Fibroblast of lung (primary cell): Measurements from ENCODE around the gene CIC. TPM values are rescaled to one million over a fixed set of nuclear protein-coding genes. Genes with fewer than 3 reads are reported as not detected.

ENCODE experiments used
- DNase-seq, 2 donors: peaks; one replicate each; pipeline versions ENCODE4 v3.0.0 to v3.0.0-alpha.2; 2010; ENCODE audit warnings: low read depth in 2 of 2
- H2AFZ ChIP-seq: 2 replicates; pipeline ENCODE4 v1.5.1; 2012; ENCODE audit warnings: low read length, control low read depth, inconsistent platforms
- H3K27ac ChIP-seq: 2 replicates; pipeline ENCODE4 v1.5.1; 2011; ENCODE audit warnings: low read length, control low read depth; ENCODE audit not compliant: insufficient read depth
- H3K27me3 ChIP-seq: 2 replicates; pipeline ENCODE4 v1.5.1; 2011; ENCODE audit warnings: mild to moderate bottlenecking, low read length; ENCODE audit not compliant: control insufficient read depth, insufficient read depth
- H3K36me3 ChIP-seq: 2 replicates; pipeline ENCODE4 v1.5.1; 2011; ENCODE audit warnings: low read length; ENCODE audit not compliant: control insufficient read depth, insufficient read depth
- H3K4me1 ChIP-seq: 2 replicates; pipeline ENCODE4 v1.5.1; 2011; ENCODE audit warnings: low read length; ENCODE audit not compliant: control insufficient read depth, insufficient read depth; ENCODE audit errors: extremely low read depth
- H3K4me2 ChIP-seq: 2 replicates; pipeline ENCODE4 v1.5.1; 2011; ENCODE audit warnings: low read length, control low read depth; ENCODE audit not compliant: insufficient read depth; ENCODE audit errors: extremely low read depth
- H3K4me3 ChIP-seq, 4 experiments: fragments of 200-600 bp in 1 of 4; sonication (generic) in 1 of 4; replicated peaks in 1 of 4; 2 replicates each; pipeline ENCODE4 v1.5.1; 2011 to 2016; ENCODE audit warnings: low read length in 4 of 4, low read depth in 3 of 4, mild to moderate bottlenecking in 3 of 4, control low read depth in 2 of 4, inconsistent platforms in 1 of 4, mixed read lengths in 1 of 4; ENCODE audit not compliant: insufficient read depth in 1 of 4; ENCODE audit errors: control extremely low read depth in 1 of 4
- H3K79me2 ChIP-seq: 2 replicates; pipeline ENCODE4 v1.5.1; 2012; ENCODE audit warnings: mild to moderate bottlenecking, low read length, inconsistent platforms; ENCODE audit not compliant: control insufficient read depth, insufficient read depth
- H3K9ac ChIP-seq: 2 replicates; pipeline ENCODE4 v1.5.1; 2011; ENCODE audit warnings: mild to moderate bottlenecking, low read length, control low read depth; ENCODE audit not compliant: insufficient read depth
- H3K9me3 ChIP-seq: 2 replicates; pipeline ENCODE4 v1.5.1; 2012; ENCODE audit warnings: low read depth, low read length; ENCODE audit not compliant: control insufficient read depth, insufficient read depth
- H4K20me1 ChIP-seq: 2 replicates; pipeline ENCODE4 v1.5.1; 2011; ENCODE audit warnings: low read length; ENCODE audit not compliant: control insufficient read depth, insufficient read depth; ENCODE audit errors: extremely low read depth
- CTCF ChIP-seq, 2 donors: IDR thresholded peaks in 1 of 2; conservative IDR thresholded peaks in 1 of 2; 1 replicate in 1 of 2; 2 replicates in 1 of 2; pipeline ENCODE4 v1.5.1; 2011 to 2012; ENCODE audit warnings: low read length in 2 of 2, control low read depth in 1 of 2, inconsistent platforms in 1 of 2, low read depth in 1 of 2, mild to moderate bottlenecking in 1 of 2
- EZH2 ChIP-seq: IDR thresholded peaks from 2 replicates; pipeline ENCODE4 v1.5.1; 2012; ENCODE audit warnings: low read length, control low read depth, mild to moderate bottlenecking; ENCODE audit errors: missing control alignments
- polyA plus RNA-seq, 2 donors: library from polyadenylated mRNA; depleted of rRNA in 1 of 2; stranded (reverse) in 1 of 2; unstranded in 1 of 2; fragments of >200 nt; gene quantifications; 2 replicates each; pipeline ENCODE4 v1.2.1, GENCODE V29; 2011 to 2012; ENCODE audit warnings: missing spikeins in 1 of 2
- total RNA-seq: library from RNA; depleted of rRNA; stranded (reverse); fragments of >200 nt; gene quantifications from 2 replicates; pipeline ENCODE4 v1.2.1, GENCODE V29; 2014

CIC gene
- total and polyA plus RNA-seq, 2 donors (not counting 1 experiment from before 2014, with no cell fraction given) = 8.5 to 23.6 TPM

GRCh38 chr19:42229855-42230351 lies 39.1 kb upstream of the CIC start:
- Histone ChIP-seq H3K79me2 (peaks cover 15% of the 10 kb centered on the region), H3K4me2 (no peak overlapping the region), H3K27me3 (no peaks in the 10 kb centered on the region), H3K9ac (no peak overlapping the region), H3K9me3 (no peaks in the 10 kb centered on the region), H2AFZ (no peak overlapping the region), H4K20me1 (no peaks in the 10 kb centered on the region), H3K27ac (peak overlapping the region; percentile 51), H3K4me3 (no peak overlapping the region), H3K36me3 (peaks cover 53% of the 10 kb centered on the region), H3K4me1 (no peaks in the 10 kb centered on the region)
- no peak for DNase-seq
- no peak for TF ChIP-seq CTCF (conservative IDR thresholded peaks at IDR 0.05 in 1 of 2, IDR thresholded peaks at IDR 0.05 in 1 of 2; ENCODE audit: low read depth in 1 of 2, low read length in 2 of 2)
- no peak for TF ChIP-seq EZH2

GRCh38 chr19:42230571-42230970 lies 38.5 kb upstream of the CIC start:
- no peaks in the 10 kb centered on the region for H3K9me3 ChIP-seq
- no peak for DNase-seq
- H3K27me3 ChIP-seq = no peaks in the 10 kb centered on the region
- no peak for TF ChIP-seq EZH2
- TF ChIP-seq CTCF (conservative IDR thresholded peaks at IDR 0.05 in 1 of 2, IDR thresholded peaks at IDR 0.05 in 1 of 2; ENCODE audit: low read depth in 1 of 2, low read length in 2 of 2) = no peak
- H3K4me2 ChIP-seq = no peak overlapping the region
- no peak overlapping the region for H3K27ac ChIP-seq
- no peak overlapping the region for H3K4me3 ChIP-seq
- H3K79me2 ChIP-seq = peaks cover 12% of the 10 kb centered on the region
- H2AFZ ChIP-seq = no peak overlapping the region
- no peaks in the 10 kb centered on the region for H4K20me1 ChIP-seq
- H3K4me1 ChIP-seq = no peaks in the 10 kb centered on the region
- H3K9ac ChIP-seq = no peak overlapping the region
- H3K36me3 ChIP-seq = peaks cover 51% of the 10 kb centered on the region

- Histone ChIP-seq H3K79me2 (peaks cover 5% of the 10 kb centered on the region), H2AFZ (no peak overlapping the region), H3K4me3 (no peak overlapping the region), H4K20me1 (no peaks in the 10 kb centered on the region), H3K9me3 (no peaks in the 10 kb centered on the region), H3K36me3 (peaks cover 47% of the 10 kb centered on the region), H3K27me3 (no peaks in the 10 kb centered on the region), H3K27ac (no peak overlapping the region), H3K4me2 (no peak overlapping the region), H3K9ac (no peak overlapping the region), H3K4me1 (no peaks in the 10 kb centered on the region)
- DNase-seq = no peak
- no peak for TF ChIP-seq EZH2
- no peak for TF ChIP-seq CTCF (conservative IDR thresholded peaks at IDR 0.05 in 1 of 2, IDR thresholded peaks at IDR 0.05 in 1 of 2; ENCODE audit: low read depth in 1 of 2, low read length in 2 of 2)
Observed at GRCh38 chr19:42232435-42232834, 36.6 kb upstream of the CIC start.
